ENCODE measurements around the gene PPP5C. TPM values are rescaled to one million over a fixed set of nuclear protein-coding genes. Genes with fewer than 3 reads are reported as not detected.
"Not testable (repeated sequence)": the region's sequence is repeated elsewhere in the genome, so short reads cannot be mapped to it uniquely, and the experiment has no call there.

PPP5C gene
- total RNA-seq, 2 experiments from 2014 or later: 76.9 to 82.5 TPM

DNA sequence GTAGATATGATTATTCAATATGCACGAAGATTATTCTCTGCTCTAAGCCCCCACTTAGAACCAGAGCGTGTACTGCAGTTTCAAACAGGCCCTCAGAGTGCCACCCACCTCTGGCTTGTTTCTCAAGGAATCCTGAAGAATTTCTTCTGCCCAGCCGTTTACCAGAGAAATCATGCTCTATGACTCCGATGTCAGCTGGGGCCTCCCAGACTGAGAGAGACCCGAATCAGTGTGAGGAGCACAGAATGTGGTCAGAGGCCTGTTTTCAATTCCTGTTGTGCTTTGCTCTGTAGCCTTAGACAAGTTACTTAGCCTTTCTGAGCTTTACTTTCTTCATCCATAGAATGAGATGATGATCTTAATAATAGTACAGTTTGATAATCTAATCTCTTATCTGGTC, 76.3 kb downstream of the PPP5C start:
- Mint-ChIP-seq H3K9me3 (no peaks in the 10 kb centered on the region), H3K27me3 (peaks cover 49% of the 10 kb centered on the region), H3K4me3 (no peak overlapping the region), H3K4me1 (ENCODE audit: low read depth) (peaks cover 22% of the 10 kb centered on the region), H3K27ac (no peak overlapping the region), H3K36me3 (no peaks in the 10 kb centered on the region)
- DNase-seq: no peak
- CTCF ChIA-PET: no interaction called here
- intact Hi-C loops (cut with micrococcal nuclease): no loop called here
- POLR2A ChIA-PET: no interaction called here

GRCh38 chr19:46426035-46426505, 79.2 kb downstream of the PPP5C start:
- no peaks in the 10 kb centered on the region for H3K9me3 Mint-ChIP-seq
- peaks cover 63% of the 10 kb centered on the region for H3K27me3 Mint-ChIP-seq
- no peak overlapping the region for H3K27ac Mint-ChIP-seq
- intact Hi-C loops (cut with micrococcal nuclease): no loop called here
- H3K4me1 Mint-ChIP-seq (ENCODE audit: low read depth): peaks cover 33% of the 10 kb centered on the region
- H3K36me3 Mint-ChIP-seq: no peaks in the 10 kb centered on the region
- ChIA-PET CTCF (interaction anchor here (1.9 kb wide), 1 partner anchor 30 kb away, joined by 6 read pairs; no protein-coding TSS in a partner anchor), POLR2A (no interaction called here)
- DNase-seq: no peak
- peak overlapping the region; percentile 60 for H3K4me3 Mint-ChIP-seq

GRCh38 chr19:46426506-46427162, 79.7 kb downstream of the PPP5C start:
- Mint-ChIP-seq H3K27me3 (peaks cover 66% of the 10 kb centered on the region), H3K4me1 (ENCODE audit: low read depth) (peaks cover 33% of the 10 kb centered on the region), H3K27ac (no peak overlapping the region), H3K4me3 (peak overlapping the region; percentile 60), H3K9me3 (no peaks in the 10 kb centered on the region), H3K36me3 (no peaks in the 10 kb centered on the region)
- ChIA-PET POLR2A (no interaction called here), CTCF (interaction anchor here (0.9 kb wide), 1 partner anchor 40 kb away, joined by 3 read pairs; no protein-coding TSS in a partner anchor)
- DNase-seq: peak; percentile 56
- intact Hi-C loops (cut with micrococcal nuclease): no loop called here

- no peak overlapping the region for H3K4me3 Mint-ChIP-seq
Observed at GRCh38 chr19:46427518-46428045, 80.7 kb downstream of the PPP5C start.

GRCh38 chr19:46428239-46429135, 81.6 kb downstream of the PPP5C start, which contains the start of gene PNMA8C:
PNMA8C (minus strand) TSS chr19:46428936; CDS start chr19:46428359, 577 bp downstream.
- Mint-ChIP-seq H3K36me3 (no peaks in the 10 kb centered on the region), H3K4me3 (peak within 1 kb of the TSS; percentile 38), H3K27me3 (peaks cover 62% of the 10 kb centered on the region), H3K27ac (no peak within 1 kb of the TSS), H3K9me3 (no peaks in the 10 kb centered on the region), H3K4me1 (ENCODE audit: low read depth) (peaks cover 33% of the 10 kb centered on the region)
- DNase-seq: peak; percentile 72
- intact Hi-C loops (cut with micrococcal nuclease): no loop called here
- CTCF ChIA-PET: no interaction called here
- POLR2A ChIA-PET: no interaction called here

More at GRCh38 chr19:46427518-46428045, 80.7 kb downstream of the PPP5C start:
- no peak overlapping the region for H3K27ac Mint-ChIP-seq
- peaks cover 33% of the 10 kb centered on the region for H3K4me1 Mint-ChIP-seq (ENCODE audit: low read depth)
- intact Hi-C loops (cut with micrococcal nuclease): no loop called here
- peaks cover 68% of the 10 kb centered on the region for H3K27me3 Mint-ChIP-seq
- no peaks in the 10 kb centered on the region for H3K36me3 Mint-ChIP-seq
- CTCF ChIA-PET: no interaction called here
- DNase-seq: no peak
- POLR2A ChIA-PET: interaction anchor here (0.9 kb wide), 1 partner anchor 39 kb away, joined by 4 read pairs; no protein-coding TSS in a partner anchor
- H3K9me3 Mint-ChIP-seq: no peaks in the 10 kb centered on the region

DNA sequence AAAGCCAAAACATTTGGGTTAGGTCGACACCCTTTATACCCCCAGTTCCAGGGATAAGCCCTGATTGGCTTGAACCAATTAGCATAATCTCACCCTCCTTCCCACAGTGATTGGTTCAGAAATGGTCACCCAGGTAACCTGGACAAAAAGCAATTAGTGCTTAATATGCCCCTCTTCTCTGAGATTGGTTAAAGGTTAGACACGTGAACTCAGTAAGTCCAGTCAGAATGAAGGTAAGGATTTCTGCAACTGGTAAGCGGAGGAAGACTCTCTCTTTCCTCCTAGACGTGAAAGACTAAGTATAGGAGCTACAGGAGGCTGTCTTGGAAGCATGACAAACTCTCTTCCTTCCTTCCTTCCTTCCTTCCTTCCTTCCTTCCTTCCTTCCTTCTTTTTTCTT, 83.1 kb downstream of the PPP5C start:
- no peaks in the 10 kb centered on the region for H3K9me3 Mint-ChIP-seq

GRCh38 chr19:46431824-46432223, 84.9 kb downstream of the PPP5C start:
- Mint-ChIP-seq H3K4me3 (no peak overlapping the region), H3K27ac (no peak overlapping the region), H3K36me3 (no peaks in the 10 kb centered on the region), H3K4me1 (ENCODE audit: low read depth) (peaks cover 25% of the 10 kb centered on the region), H3K9me3 (no peaks in the 10 kb centered on the region), H3K27me3 (peaks cover 55% of the 10 kb centered on the region)
- intact Hi-C loops (cut with micrococcal nuclease): no loop called here
- CTCF ChIA-PET: interaction anchor here (0.6 to 1.0 kb wide), 3 partner anchors 27 to 36 kb away, joined by 3 read pairs; no protein-coding TSS in a partner anchor
- DNase-seq: no peak
- POLR2A ChIA-PET: no interaction called here

More for the DNA sequence above, 83.1 kb downstream of the PPP5C start:
- DNase-seq: no peak
- Mint-ChIP-seq H3K4me3 (no peak overlapping the region), H3K36me3 (no peaks in the 10 kb centered on the region), H3K4me1 (ENCODE audit: low read depth) (peaks cover 33% of the 10 kb centered on the region), H3K27me3 (peaks cover 64% of the 10 kb centered on the region), H3K27ac (no peak overlapping the region)
- ChIA-PET CTCF (interaction anchor here (0.9 kb wide), 1 partner anchor 27 kb away, joined by 3 read pairs; no protein-coding TSS in a partner anchor), POLR2A (no interaction called here)
- intact Hi-C loops (cut with micrococcal nuclease): no loop called here

DNA sequence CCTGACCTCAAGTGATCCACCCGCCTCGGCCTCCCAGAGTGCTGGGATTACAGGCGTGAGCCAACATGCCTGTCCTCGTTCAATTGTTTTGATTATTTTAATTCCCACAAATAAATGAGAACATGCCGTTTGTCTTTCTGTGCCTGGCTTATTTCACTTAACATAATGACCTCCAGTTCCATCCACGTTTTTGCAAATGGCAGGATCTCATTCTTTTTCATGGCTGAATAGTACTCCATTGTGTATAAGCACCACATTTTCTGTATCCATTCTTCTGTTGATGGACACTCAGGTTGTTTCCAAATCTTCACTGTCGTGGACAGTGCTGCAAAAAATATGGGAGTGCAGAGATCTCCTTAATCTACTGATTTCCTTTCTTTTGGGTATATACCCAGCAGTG, 86.6 kb downstream of the PPP5C start:
- H3K27ac Mint-ChIP-seq; intact Hi-C loops (cut with micrococcal nuclease); H3K9me3 Mint-ChIP-seq; H3K4me3 Mint-ChIP-seq; POLR2A ChIA-PET; H3K4me1 Mint-ChIP-seq (ENCODE audit: low read depth); DNase-seq; H3K36me3 Mint-ChIP-seq: not testable (repeated sequence)
- CTCF ChIA-PET: interaction anchor here (1.1 kb wide), 1 partner anchor 24 kb away, joined by 3 read pairs; no protein-coding TSS in a partner anchor
- H3K27me3 Mint-ChIP-seq: peaks cover 39% of the 10 kb centered on the region

GRCh38 chr19:46435009-46435408, 88.1 kb downstream of the PPP5C start:
- H3K36me3 Mint-ChIP-seq: no peaks in the 10 kb centered on the region
- no peaks in the 10 kb centered on the region for H3K9me3 Mint-ChIP-seq
- ChIA-PET POLR2A (no interaction called here), CTCF (no interaction called here)
- DNase-seq: no peak
- no peaks in the 10 kb centered on the region for H3K4me1 Mint-ChIP-seq (ENCODE audit: low read depth)
- H3K4me3 Mint-ChIP-seq: no peak overlapping the region
- H3K27me3 Mint-ChIP-seq: peaks cover 28% of the 10 kb centered on the region
- H3K27ac Mint-ChIP-seq: no peak overlapping the region
- intact Hi-C loops (cut with micrococcal nuclease): no loop called here

DNA sequence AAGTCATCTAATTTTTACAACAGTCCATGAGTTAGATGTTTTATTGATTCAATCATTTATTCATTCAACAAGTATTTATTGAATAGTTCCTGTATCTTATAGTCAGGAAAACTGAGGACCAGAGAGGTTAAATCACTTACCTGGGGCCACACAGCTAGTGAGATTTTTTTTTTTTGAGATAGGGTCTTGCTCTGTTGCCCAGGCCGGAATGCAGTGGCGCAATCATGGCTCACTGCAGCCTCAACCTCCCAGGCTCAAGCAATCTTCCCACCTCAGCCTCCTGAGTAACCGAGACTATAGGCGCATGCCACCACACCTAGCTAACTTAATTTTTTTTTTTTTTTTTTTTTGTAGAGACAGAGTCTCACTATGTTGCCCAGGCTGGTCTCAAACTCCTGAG, 88.8 kb downstream of the PPP5C start:
- DNase-seq; H3K36me3 Mint-ChIP-seq; POLR2A ChIA-PET; CTCF ChIA-PET; intact Hi-C loops (cut with micrococcal nuclease); H3K4me3 Mint-ChIP-seq; H3K4me1 Mint-ChIP-seq (ENCODE audit: low read depth); H3K9me3 Mint-ChIP-seq; H3K27ac Mint-ChIP-seq: not testable (repeated sequence)
- peaks cover 25% of the 10 kb centered on the region for H3K27me3 Mint-ChIP-seq

Data from activated CD4-positive, alpha-beta memory T cell treated with anti-CD3 and anti-CD28 coated beads for 36 hours (primary cell).